ENCODE measurements around the gene NECTIN1. TPM values are rescaled to one million over a fixed set of nuclear protein-coding genes. Genes with fewer than 3 reads are reported as not detected.
A peak's percentile ranks its signal among the peaks of the same experiment; 100 is the strongest.

Gene NECTIN1
- total RNA-seq, 6 donors from 2014 or later, result 1.4 to 12.6 (median 7.6) TPM

DNA sequence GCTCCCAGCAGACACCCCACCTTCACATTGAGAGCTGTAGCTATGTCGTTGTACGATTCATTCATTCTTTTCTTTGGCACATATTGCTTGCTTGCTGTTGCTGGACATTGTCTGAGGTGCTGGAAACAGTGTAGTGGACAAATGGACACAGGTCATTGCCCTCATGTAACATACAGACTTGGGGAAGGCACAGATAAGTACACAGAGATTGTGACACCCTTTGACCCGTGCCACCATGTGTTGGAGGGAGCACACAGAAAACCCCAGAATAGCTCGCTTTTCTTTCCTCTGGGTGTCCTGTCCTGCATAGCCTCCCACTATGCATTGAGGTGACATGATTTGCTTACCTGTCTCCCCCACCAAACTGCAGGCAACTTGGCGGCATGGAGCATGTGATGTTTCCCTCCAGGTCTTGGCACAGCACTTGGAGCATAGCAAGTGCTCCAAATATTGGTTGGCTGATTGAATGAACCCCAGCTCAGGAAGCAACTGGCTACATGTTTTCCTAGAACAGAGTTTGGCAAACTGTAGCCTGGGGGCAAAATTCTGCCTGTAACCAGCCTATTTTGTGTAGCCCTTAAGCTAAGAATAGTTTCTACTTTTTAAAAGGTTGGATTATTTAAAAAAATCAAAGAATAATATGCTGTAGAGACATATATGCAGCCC, 30.9 kb upstream of the NECTIN1 start:
- H3K27ac ChIP-seq, result no peak overlapping the region
- no peaks in the 10 kb centered on the region for H3K4me1 ChIP-seq
- ATAC-seq (ENCODE audit: low FRiP score in 2 of 2), result no peak
- WGBS, 2 donors, result 82 to 96% methylated on average over 3 to 5 of the region's 5 CpGs
- no peak for DNase-seq
- H3K9me3 ChIP-seq, result no peaks in the 10 kb centered on the region
- no peaks in the 10 kb centered on the region for H3K27me3 ChIP-seq
- H3K36me3 ChIP-seq, result no peaks in the 10 kb centered on the region
- H3K4me3 ChIP-seq, result no peak overlapping the region
- no peak for TF ChIP-seq POLR2AphosphoS5 (IDR thresholded peaks at IDR 0.05)
- no peak for TF ChIP-seq EP300 (IDR thresholded peaks at IDR 0.05)
- TF ChIP-seq, protein P1, sequence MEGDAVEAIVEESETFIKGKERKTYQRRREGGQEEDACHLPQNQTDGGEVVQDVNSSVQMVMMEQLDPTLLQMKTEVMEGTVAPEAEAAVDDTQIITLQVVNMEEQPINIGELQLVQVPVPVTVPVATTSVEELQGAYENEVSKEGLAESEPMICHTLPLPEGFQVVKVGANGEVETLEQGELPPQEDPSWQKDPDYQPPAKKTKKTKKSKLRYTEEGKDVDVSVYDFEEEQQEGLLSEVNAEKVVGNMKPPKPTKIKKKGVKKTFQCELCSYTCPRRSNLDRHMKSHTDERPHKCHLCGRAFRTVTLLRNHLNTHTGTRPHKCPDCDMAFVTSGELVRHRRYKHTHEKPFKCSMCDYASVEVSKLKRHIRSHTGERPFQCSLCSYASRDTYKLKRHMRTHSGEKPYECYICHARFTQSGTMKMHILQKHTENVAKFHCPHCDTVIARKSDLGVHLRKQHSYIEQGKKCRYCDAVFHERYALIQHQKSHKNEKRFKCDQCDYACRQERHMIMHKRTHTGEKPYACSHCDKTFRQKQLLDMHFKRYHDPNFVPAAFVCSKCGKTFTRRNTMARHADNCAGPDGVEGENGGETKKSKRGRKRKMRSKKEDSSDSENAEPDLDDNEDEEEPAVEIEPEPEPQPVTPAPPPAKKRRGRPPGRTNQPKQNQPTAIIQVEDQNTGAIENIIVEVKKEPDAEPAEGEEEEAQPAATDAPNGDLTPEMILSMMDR (IDR thresholded peaks at IDR 0.05), result no peak
- TF ChIP-seq POLR2A (IDR thresholded peaks at IDR 0.05), result no peak

DNA sequence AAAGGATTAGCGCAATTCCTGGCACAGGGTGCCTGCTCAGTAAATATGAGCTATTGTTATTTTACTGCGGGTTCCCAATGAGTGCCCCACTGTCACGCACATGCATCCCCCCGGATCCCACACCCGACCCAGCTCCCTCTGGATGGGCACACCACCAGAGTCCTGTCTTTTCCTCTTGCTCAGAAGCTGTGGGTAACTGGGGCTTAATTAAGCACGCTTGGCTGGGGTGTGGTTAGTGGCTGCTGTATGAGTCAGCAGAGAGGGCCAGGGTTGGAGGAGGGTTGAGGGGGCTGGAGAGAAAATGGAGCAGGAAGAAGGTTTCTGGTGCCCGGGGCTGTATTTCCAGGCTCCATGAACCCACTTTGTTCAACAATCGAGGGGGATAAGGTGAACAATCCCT, 30.3 kb upstream of the NECTIN1 start:
- Histone ChIP-seq H3K4me3 (no peak overlapping the region), H3K9me3 (no peaks in the 10 kb centered on the region), H3K36me3 (no peaks in the 10 kb centered on the region), H3K27ac (no peak overlapping the region), H3K4me1 (no peaks in the 10 kb centered on the region), H3K27me3 (no peaks in the 10 kb centered on the region)
- ATAC-seq (ENCODE audit: low FRiP score in 2 of 2) (peak in 1 of 2 donors; percentile 50), DNase-seq (no peak)
- no peak for TF ChIP-seq EP300 (IDR thresholded peaks at IDR 0.05)
- no peak for TF ChIP-seq POLR2AphosphoS5 (IDR thresholded peaks at IDR 0.05)
- TF ChIP-seq, protein P1 (IDR thresholded peaks at IDR 0.05), result no peak
- TF ChIP-seq POLR2A (IDR thresholded peaks at IDR 0.05), result no peak
- WGBS, 2 donors, result 48 to 62% methylated on average over 8 of the region's 8 CpGs

DNA sequence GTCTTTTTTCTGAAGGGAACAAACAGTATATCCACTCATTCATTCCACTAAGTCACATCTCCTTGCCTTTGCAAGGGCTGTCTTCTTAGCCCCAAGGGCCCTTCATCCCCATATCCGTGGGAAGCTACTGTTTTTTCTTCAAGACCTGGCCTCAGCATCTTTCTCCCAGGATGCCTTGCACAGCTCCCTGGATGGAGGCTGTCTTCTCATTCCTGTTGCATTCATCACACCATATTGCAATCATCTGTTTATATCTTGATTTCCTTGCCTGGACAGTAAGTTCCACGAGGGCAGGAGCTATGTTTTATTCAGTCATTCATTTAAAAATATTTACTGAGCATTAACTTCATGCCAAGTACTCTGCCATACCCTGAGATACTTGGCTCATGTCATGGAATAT, 29.3 kb upstream of the NECTIN1 start:
- 27% methylated on average over 2 of the region's 2 CpGs for WGBS, 2 donors
- H3K9me3 ChIP-seq, result no peaks in the 10 kb centered on the region
- H3K4me3 ChIP-seq, result no peak overlapping the region
- no peak overlapping the region for H3K27ac ChIP-seq
- H3K4me1 ChIP-seq, result no peaks in the 10 kb centered on the region
- DNase-seq (no peak), ATAC-seq (ENCODE audit: low FRiP score in 2 of 2) (no peak)
- TF ChIP-seq POLR2A (IDR thresholded peaks at IDR 0.05) (no peak), EP300 (IDR thresholded peaks at IDR 0.05) (no peak), POLR2AphosphoS5 (IDR thresholded peaks at IDR 0.05) (no peak)
- TF ChIP-seq, protein P1 (IDR thresholded peaks at IDR 0.05), result no peak
- no peaks in the 10 kb centered on the region for H3K27me3 ChIP-seq
- no peaks in the 10 kb centered on the region for H3K36me3 ChIP-seq

DNA sequence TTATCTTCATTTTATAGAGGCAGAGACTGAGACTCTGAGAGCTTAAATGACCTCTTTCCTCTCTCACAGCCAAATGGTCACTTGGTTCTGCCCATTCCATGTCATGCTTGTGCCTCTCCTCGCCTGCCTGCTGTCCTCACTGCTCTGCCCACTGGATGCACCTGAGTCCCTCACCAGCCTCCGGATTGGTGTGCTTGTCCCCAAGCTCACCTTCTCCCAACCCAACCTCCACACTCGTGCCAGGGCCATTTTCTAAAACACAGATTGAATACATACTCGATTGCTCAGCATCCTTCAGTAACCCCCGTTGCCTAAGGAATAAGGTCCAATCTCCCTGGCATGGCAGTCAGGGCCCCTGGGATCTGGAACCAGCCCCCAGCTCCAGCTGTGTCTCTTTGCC, 28.4 kb upstream of the NECTIN1 start:
- H3K27me3 ChIP-seq, result no peaks in the 10 kb centered on the region
- ATAC-seq (ENCODE audit: low FRiP score in 2 of 2), result no peak
- no peak overlapping the region for H3K27ac ChIP-seq
- H3K9me3 ChIP-seq, result no peaks in the 10 kb centered on the region
- WGBS, 2 donors, result 84 to 89% methylated on average over 5 of the region's 5 CpGs
- H3K36me3 ChIP-seq, result no peaks in the 10 kb centered on the region
- TF ChIP-seq POLR2A (IDR thresholded peaks at IDR 0.05) (no peak), EP300 (IDR thresholded peaks at IDR 0.05) (no peak), POLR2AphosphoS5 (IDR thresholded peaks at IDR 0.05) (no peak)
- TF ChIP-seq, protein P1 (IDR thresholded peaks at IDR 0.05), result no peak
- no peaks in the 10 kb centered on the region for H3K4me1 ChIP-seq
- DNase-seq, result no peak
- no peak overlapping the region for H3K4me3 ChIP-seq

Data from upper lobe of left lung (tissue), 6 donors.